HG03060 (cell line): ENCODE data around the gene SOX9.
"Not testable (repeated sequence)": the region's sequence is repeated elsewhere in the genome, so short reads cannot be mapped to it uniquely, and the experiment has no call there.

Experiments used
- ATAC-seq: cut with Tn5 transposase; IDR thresholded peaks from one replicate; pipeline ENCODE4 v1.9.1; 2021; ENCODE audit warnings: low read depth, moderate number of reproducible peaks; ENCODE audit not compliant: unreplicated experiment

Gene SOX9

DNA sequence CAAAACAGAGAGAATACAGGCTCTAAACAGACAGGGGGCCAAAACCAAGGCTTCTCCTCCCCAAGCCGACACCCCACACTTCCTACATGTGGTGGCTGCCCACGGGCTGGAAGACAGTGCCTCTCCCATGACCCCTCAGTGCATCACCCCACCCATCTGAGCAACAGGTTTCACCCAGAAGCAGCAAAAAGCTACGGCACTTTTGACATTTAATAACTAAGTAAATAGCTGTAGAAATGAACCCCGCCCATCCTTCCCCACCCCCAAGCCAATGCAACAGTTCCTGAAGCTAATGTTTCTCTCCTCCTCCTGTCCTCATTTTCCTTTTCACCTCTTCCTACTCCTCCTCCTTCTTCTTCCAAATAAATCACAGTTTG, 9.9 kb upstream of the SOX9 start:
- no peak for ATAC-seq

DNA sequence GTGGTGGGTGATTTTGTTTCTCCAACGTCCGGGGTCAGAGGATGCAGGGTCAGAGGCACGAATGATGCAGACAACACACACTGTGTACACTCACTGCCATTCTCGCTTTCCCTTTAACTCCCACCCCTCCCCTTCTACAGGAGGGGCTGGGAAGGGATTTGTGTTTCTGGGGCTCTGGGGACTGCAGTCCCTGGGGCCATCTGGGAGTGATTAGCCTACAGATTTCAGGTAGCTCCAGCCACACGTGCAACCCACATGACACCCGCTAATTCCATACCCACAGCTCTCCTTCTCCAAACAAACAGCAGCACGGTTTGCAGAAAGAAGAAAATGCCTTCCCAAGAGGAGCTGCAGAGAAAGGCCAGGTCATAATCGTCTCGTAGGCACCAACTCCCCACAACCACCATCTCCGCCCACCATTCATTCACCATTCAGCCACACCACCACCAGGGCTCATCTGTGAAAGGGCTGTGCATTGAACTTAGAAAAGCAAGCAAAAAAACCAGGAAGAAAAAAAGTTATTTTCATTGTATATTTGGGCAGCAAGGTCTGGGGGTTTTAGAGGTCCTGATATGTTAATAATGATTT, 9.4 kb upstream of the SOX9 start:
- no peak for ATAC-seq

DNA sequence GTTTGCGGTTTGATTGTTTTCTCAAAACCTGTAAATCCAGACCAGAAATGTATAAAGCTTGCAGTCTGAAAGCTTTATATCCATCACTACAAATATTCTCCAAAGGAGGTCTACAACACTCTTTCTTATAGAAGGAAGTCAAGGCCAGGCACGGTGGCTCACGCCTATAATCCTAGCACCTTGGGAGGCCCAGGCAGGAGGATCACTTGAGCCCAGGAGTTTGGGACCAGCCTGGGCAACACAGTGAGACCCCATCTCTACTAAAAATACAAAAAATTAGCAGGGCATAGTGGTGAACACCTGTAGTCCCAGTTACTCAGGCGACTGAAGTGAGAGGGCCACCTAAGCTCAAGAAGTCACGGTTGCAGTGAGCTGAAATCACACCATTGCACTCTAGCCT, 8.9 kb upstream of the SOX9 start:
- not testable (repeated sequence) for ATAC-seq

DNA sequence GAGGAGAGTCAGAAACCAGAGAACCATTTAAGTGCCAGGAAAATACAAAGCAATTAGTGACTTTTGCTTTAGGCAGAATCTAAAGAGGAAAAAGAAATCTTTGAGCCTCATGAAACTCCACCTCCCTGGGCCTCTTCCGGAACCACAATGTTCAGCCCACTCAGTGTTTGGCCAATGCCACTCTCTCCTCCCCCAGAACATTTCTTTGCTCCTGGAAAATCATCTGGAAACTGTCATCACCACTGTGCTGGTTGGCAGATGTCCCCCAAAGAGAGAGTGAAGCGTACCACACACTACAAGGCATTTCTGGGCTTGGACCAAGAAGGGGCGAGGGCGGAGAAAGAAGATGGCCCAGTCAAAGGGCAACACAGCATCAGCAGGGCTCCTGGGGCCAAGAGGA, 7.1 kb upstream of the SOX9 start:
- ATAC-seq: no peak

DNA sequence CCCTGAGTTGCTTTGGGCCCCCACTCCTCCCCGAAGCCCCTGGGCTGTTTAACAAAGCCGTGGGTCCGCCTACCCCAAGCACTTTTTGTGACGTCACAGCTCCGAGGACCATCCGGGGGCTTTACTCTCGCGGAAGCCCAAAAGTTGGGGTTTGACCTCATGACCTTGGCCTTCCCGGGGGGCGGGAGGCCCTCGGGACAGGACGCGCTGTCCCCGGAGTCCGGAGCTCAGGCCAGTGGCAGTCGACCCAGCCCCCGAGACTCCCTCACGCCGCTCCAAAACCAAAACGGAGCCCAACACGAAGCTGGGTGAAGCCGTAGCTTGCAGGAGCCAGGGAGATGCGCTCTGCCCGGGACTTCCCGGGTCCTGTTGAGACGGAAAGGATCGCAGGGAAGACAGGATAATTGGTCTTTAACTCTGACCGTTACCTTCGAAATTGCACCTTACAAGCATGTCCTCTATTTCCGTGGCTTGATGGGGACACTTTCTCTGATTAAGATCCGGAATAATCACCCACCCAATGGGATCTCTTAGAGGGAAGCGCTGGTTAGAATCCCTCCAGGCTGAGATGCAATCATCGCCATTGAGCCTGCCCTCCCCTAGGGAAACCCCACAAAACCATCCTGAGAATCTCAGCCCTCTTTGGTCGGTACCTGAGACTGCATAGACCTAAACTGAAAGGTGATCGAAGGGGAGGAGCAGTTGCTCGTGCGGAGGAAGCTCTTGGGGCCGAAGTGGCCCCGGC, 4.9 kb upstream of the SOX9 start:
- ATAC-seq: no peak

DNA sequence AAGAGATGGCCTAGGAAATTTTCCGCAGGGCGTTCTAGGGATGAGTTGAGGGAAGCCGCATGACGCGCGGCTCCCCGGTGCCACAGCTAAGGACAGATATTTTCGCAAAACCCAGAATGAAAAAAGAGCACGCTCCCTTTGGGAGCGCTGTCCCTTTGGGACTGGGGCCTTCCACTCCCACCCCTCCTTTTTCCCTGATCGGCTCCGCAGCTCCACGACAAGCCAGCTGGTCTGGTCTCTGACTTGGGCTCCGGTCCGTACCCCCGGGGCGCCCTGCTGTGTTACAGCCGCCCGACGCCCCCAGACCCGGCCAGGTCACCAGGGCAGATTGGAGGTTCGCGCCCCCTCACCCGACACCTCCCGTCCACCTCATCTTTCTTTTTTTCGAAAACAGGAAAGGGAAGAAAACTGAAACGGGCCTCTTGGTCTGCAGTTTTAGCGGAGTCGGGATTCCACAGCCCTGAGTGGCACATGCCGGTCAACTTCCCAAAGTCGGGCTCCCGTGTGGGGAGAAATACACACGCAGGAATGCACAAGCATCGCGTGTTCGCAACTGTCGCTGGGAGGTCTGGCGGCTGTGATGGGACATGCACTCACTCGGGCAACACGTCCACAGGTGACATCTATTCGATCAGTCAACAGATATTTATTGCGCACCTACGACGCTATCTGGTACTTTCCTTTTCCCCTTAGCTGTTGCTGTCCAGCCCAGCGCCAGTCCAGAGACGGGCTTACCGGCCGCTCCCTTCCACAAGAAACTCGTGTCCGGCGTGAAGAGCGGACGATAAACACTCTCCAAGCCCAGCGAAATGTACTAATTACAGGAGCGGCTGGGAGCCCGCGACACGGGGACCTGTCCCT, 3.9 kb upstream of the SOX9 start:
- ATAC-seq: no peak

DNA sequence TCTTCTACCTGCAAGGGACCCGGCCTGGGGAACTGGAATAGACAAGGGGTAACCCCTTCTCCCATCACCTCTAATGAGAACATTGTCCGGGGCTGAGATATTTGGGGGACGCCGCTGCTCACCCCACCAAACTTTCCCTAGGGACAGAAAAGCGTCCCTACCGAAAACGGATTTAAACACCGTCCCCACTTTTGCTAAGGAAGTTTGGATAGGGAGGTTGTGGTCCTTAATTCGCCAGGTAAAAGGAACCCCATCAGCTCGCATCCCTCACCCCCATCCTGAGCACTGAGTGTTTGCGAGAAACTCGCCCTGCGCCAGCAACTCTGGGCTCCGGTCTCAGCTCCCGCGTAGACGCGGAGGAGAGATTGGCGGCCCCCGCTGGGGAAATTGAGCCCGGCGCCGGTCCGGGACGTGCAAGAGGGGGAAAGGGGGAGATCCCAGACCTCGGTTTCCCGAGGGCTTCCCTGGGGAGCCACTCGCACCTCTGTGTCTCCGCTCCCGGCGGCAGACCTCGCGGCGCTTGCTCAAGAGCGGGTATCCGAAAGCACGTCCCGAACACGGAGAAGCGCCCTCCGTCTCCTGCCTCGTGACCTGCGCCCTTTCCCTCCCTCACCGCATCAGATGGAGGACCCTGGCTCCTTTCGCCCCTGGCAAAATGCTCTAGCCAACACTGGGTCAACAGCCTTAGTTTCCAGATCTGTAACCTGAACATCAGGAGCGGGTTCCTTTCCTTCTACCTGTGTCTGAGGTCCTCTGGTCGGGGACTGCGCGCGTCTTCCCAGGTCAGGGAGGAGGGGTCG, 3.1 kb upstream of the SOX9 start:
- ATAC-seq: no peak

DNA sequence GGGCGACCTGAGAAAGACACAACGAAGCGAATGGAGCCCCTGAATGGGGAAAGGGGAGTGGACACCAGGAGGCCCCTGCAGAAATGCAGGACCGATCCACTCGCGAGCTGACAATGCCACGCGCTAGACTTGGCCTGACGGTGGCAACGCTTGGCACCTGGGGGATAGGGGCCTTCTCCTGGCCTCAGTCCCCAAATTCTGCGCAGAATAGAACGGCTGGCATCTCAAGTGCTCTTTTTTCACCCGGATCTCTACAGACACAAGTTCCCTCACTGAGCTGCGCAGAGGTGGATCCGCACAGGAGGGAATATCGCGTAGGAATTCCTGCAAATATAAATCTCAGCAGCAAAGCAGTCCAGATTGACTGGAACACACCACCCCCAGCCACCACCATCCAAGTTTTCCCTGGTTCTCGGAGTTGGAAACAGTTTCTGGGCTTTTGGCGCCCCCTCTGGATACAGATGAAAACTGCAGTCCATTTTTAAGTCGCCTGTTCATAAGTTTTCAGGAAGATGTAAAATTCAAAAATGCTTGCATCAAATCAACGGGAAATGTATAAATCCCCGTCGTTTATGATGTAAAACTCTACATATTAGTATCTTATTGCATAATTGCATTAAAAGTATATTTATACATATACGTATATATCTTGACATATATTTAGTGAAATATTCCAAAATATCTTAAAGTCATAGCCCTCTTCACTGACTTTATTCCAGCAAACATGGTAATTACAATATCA, 2.3 kb upstream of the SOX9 start:
- ATAC-seq: no peak

DNA sequence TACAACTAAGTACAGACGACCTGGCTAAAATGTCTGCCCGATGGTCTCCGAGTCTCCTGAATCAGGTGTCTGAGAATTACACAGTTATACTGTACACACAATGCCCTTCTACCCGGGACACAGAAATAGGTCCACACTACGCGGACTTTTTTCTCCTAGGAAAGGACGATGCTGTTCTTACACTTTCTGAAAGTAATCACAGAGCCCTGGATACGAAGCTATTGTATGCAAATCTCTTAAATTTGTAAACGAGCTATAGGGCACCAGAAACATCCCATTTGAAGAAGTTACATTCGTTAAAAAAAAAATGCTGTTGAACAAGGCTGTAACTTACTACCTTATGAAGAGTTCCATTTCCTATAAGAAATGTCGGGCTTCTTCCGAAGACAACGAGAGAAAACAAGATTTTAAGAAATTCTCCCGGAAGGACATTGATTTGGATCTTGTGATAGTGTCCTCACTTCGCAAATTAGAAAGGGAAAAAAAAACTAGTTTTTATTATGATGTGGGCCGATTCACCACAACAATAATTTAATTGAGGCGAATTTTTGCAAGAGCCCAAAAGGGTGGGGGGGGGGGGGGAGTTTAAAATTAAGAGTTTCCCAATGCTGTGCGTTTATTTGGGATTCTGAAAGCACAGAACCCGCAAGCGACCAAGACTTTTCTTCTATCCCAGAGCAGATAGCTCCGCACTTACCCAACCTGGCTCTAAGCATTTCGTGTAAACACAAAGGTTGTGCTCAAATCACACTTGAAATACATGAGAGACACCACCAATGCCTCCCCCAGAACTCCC, 1.5 kb upstream of the SOX9 start:
- no peak for ATAC-seq

DNA sequence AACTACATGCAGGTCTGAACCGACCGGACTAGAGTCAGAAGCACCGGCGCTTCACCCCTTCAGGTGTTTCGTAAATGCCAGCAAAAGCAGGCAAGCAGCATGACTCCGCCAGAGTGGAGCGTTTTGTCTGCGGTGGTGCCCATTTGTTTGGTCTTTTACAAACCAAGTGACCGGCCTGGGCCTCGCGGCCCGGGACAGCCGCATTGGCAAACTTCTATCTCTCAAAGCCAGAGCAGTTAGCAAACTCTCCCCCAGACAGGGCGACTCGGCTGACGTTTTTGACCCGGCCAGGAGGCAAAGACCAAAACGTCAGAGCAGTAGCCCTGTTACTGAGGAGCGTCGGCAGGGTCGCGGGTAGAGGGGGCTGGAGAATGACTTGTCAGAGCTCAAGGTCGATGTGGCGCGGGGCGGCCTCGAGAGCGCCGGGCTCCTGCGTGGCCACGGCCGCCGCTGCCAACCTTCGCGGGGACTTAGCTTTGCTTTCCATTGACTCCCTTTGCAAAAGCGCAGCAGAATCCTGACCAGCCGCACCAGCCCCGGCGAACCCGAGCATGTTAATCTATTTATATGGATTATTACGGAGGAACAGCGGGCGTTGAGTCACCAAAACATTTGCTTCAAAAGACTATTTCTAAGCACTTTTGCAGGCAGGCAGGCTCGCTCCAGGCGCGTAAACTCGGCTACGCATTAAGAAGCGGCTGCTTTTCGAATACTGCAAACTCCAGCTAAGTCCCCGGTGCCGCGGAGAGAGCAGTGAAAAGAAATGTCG, 763 bp upstream of the SOX9 start:
- no peak for ATAC-seq

DNA sequence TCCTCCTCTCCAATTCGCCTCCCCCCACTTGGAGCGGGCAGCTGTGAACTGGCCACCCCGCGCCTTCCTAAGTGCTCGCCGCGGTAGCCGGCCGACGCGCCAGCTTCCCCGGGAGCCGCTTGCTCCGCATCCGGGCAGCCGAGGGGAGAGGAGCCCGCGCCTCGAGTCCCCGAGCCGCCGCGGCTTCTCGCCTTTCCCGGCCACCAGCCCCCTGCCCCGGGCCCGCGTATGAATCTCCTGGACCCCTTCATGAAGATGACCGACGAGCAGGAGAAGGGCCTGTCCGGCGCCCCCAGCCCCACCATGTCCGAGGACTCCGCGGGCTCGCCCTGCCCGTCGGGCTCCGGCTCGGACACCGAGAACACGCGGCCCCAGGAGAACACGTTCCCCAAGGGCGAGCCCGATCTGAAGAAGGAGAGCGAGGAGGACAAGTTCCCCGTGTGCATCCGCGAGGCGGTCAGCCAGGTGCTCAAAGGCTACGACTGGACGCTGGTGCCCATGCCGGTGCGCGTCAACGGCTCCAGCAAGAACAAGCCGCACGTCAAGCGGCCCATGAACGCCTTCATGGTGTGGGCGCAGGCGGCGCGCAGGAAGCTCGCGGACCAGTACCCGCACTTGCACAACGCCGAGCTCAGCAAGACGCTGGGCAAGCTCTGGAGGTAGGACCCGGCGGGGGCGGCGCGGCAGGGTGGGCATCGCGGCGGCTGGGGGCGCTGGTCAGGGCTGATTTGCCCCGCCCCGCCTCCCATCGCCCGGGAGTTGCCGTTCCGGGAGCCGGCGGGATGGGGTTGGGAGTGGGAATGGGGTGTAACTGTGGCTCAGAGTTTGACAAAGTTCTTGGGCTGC, 567 bp downstream of the SOX9 start:
- ATAC-seq: no peak

DNA sequence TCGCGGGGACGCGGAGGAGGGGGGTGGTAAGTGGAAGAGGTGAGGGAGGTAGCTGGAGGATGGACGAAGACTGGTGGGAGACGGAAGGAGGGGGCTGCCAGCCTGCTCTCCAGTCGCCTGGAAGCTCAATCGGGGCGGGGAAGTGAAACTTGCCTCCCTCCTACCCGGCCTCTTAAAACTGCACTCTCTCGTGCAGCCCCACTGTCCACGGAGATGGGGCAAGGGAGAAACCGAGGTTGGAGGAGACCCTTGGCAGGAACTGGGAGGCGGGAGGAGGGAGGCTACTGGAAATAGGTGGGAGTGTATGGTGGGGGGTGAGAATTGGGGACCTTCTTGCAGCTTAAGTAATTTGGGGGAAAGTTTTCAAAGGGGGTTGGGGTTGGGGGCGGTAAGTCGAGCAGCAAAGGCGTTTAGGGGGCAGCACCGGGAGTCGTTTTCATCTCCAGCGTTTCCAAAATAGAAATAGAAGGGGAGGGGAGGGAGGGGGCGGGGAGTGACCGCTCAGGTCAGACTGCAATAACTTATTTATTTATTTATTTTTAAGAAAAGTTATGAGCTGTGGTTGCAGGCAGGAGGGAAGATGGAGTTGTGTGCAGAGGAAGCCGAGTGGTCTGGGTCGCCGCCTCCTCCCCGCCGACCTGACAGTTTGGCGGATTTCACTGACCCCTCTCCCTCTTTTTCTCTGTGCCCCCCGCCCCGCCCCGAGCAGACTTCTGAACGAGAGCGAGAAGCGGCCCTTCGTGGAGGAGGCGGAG, 1.4 kb downstream of the SOX9 start:
- ATAC-seq: no peak

DNA sequence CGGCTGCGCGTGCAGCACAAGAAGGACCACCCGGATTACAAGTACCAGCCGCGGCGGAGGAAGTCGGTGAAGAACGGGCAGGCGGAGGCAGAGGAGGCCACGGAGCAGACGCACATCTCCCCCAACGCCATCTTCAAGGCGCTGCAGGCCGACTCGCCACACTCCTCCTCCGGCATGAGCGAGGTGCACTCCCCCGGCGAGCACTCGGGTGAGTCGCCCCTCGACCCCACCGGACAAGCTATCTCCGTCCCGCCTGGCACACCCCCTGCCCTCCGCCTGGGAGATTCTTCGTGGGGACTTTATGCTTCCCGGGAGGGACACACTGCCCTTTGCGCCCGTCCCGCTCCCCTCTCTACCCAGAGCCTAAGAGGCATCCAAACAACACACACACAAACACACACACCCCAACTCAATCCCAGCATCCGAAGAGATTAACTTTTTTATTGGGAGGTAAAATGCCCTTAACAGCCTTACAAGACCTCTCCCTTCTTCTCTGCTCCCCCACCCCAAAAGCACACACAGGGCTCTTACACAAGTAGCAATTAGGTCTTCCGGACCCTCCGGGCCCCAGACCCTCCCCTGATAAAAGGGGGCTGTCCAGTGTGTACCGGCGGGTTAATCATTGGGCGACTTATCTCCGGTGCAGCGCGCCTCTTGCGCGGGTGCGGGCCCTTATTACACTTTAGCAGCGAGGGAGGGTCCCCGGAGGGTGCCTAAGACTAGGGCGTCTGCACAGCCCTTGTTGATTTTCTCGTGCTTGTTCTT, 2.1 kb downstream of the SOX9 start:
- ATAC-seq: no peak

DNA sequence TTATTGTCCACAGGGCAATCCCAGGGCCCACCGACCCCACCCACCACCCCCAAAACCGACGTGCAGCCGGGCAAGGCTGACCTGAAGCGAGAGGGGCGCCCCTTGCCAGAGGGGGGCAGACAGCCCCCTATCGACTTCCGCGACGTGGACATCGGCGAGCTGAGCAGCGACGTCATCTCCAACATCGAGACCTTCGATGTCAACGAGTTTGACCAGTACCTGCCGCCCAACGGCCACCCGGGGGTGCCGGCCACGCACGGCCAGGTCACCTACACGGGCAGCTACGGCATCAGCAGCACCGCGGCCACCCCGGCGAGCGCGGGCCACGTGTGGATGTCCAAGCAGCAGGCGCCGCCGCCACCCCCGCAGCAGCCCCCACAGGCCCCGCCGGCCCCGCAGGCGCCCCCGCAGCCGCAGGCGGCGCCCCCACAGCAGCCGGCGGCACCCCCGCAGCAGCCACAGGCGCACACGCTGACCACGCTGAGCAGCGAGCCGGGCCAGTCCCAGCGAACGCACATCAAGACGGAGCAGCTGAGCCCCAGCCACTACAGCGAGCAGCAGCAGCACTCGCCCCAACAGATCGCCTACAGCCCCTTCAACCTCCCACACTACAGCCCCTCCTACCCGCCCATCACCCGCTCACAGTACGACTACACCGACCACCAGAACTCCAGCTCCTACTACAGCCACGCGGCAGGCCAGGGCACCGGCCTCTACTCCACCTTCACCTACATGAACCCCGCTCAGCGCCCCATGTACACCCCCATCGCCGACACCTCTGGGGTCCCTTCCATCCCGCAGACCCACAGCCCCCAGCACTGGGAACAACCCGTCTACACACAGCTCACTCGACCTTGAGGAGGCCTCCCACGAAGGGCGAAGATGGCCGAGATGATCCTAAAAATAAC, 3.0 kb downstream of the SOX9 start:
- ATAC-seq: no peak

DNA sequence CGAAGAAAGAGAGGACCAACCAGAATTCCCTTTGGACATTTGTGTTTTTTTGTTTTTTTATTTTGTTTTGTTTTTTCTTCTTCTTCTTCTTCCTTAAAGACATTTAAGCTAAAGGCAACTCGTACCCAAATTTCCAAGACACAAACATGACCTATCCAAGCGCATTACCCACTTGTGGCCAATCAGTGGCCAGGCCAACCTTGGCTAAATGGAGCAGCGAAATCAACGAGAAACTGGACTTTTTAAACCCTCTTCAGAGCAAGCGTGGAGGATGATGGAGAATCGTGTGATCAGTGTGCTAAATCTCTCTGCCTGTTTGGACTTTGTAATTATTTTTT, 3.6 kb downstream of the SOX9 start:
- ATAC-seq: no peak
